NCI-H146 treated with DMSO at 0.1 percent for 48 hours (cell line): ENCODE results near the gene NLGN4Y.

Experiments used
- DNase-seq: peaks from one replicate; lab custom pipeline; 2025; ENCODE audit not compliant: unreplicated experiment; lab: John Stamatoyannopoulos, UW

The NLGN4Y gene

DNA sequence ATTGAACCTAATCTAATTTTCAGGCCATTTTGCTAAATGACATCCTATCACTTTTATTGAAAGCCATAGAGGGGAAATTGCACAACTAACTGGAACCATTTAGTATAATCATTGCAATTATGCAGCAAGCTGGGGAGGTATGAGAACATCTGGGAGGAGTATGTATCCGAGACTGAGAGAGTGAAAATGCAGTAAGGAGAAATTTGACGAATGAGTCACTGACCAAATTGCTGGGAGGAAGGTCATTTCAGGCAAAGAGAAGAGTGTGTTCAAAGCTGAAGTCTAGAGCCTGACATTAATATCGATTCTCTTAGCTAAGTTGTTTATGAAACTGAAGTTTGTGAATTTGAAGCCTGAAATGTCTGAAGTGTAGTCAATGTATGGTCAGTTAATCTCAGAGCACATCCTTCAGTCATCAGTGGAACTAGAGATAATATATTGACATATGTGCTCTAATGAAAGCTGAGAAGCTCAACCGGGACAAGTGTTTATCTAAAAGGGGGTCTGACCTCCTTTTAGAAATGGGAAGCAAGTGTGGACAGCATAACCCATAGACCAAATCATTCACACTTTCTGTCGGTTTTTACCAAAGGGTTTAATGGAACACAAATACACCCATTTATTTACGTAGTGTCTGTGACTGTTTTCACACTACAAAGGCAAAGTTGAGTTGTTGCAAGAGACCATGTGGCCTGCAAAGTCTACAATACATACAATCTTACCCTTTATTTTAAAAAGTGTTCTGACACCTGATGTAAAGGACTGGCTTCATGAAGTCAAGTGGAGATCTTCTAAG is 120.0 kb downstream of the NLGN4Y start:
- DNase-seq = no peak

DNA sequence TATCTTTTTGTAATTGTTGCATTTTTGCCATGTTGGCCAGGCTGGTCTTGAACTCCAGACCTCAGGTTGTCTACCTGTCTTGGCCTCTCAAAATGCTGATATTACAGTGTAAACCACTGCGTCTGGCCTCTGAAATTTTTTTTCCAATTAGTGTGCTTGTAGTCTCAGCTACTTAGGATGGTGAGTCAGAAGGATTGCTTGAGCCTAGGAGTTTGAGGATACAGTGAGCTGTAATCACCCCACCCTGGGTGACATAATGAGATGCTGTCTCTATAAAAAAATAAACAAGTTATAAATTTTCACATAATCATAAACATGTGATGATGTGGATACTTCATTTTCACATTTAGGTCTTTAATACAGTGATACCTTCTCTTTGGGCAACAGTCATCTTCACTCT is 154.9 kb downstream of the NLGN4Y start:
- no peak for DNase-seq

GRCh38 chrY:14694543-14694942 is 170.2 kb downstream of the NLGN4Y start:
- no peak for DNase-seq

- DNase-seq = no peak
Measured at GRCh38 chrY:14708158-14708557, 183.8 kb downstream of the NLGN4Y start.

DNA sequence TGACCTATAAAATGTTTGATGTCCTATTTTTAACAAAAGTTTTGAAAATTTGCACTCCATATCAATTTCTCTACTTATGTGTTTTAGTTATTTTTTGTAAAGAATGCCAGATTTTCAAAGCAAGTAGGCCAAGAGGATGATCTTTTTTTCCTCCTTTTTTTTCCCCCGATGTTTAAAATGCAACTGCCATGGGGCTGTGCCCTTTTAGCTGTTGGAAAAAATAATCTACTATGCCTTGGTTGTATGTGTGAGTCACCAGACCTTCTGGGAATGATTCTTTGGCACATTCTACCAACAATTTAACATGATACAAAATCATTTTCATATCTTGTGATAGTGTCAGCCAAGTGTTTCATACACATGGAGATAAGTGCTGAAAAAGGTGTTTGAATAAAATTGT is 217.3 kb downstream of the NLGN4Y start:
- DNase-seq = no peak

- DNase-seq = no peak
Measured at GRCh38 chrY:14748329-14748728, 224.0 kb downstream of the NLGN4Y start.

DNA sequence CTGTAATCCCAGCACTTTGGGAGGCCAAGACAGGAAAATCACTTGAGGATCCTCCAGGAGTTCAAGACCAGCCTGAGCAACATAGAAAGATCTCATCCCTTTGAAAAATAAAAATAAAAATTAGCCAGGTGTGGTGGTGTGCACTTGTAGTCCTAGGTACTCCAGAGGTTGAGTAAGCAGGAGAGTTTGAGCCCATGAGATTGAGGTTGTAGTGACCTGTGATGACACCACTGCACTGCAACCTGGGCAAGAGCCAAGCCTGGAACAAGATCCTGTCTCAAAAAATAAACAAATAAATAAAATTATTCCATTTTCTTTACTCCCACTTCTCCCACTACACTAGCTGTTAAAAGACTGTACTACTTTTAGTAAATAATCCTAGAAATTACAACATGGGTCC is 231.2 kb downstream of the NLGN4Y start:
- no peak for DNase-seq

- DNase-seq = no peak
Measured at GRCh38 chrY:14762903-14763302, 238.6 kb downstream of the NLGN4Y start.

GRCh38 chrY:14763600-14763999 is 239.3 kb downstream of the NLGN4Y start:
- DNase-seq = no peak

DNA sequence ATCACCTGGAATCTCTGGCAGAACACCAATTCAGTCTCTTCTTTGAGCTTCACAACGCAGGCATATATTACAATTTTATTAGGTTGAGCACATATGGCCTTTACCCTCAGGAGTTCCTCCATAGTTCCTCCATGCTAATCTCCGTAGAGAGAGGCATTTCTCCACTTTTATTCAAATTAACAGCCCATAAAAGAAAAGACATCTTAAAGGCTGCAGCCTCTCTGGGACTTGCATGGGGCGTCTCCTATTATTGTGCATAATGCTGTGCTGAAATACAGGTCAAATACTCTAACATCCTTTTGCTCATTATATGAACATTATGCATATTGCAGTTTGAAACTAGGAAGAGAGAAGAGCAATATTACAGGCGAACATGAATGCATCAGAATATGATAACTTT is 253.9 kb downstream of the NLGN4Y start:
- DNase-seq = no peak

GRCh38 chrY:14793104-14793503 is 268.8 kb downstream of the NLGN4Y start:
- DNase-seq = no peak

DNA sequence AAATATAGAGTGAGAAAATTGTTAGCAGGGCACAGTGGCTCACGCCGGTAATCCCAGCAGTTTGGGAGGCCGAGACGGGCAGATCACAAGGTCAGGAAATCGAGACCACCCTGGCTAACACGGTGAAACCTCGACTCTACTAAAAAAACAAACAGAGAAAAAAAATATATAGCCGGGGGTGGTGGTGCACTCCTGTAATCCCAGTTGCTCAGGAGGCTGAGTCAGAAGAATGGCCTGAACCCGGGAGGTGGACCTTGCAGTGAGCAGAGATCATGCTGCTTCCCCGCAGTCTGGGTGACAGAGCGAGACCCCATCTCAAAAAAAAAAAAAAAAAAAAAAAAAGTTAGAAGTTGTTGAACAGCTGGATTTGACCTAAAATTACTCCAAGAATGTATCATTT is 269.3 kb downstream of the NLGN4Y start:
- DNase-seq = no peak

DNA sequence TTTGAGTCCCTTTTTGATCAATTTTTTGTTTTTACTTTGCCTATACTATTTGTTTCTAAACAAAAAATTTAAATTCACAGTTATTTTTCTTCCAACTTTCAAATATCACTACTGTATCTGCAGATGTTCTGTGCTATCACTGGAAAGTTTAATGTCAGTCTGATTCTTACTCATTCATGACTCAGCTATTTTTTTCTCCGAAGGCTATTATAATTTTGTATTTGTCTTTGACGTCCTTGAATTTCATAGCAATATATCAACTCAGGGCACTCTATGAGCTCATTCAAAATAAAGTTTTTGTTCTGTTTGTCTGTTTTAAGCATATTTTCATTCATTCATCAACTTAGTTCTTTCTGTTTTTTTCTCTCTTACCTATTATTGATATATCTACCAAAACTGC is 273.7 kb downstream of the NLGN4Y start:
- no peak for DNase-seq

DNA sequence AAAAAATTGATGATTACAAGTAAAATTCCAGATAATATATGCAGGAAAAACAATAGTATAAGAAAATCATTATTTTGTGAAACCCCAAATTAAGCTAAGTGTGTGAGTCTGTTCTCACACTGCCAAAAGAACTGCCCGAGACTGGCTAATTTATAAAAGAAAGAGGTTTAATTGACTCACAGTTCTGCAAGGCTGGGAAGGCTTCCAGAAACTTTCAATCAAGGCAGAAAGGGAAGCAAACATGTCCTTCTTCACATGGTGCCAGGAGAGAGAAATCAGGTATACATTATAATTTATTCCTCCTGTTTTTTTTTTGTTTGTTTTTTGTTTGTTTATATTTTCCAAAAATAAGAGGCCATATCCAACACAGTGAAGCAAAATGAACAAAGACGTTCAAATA is 276.8 kb downstream of the NLGN4Y start:
- DNase-seq = no peak

GRCh38 chrY:14802125-14802524 is 277.8 kb downstream of the NLGN4Y start:
- no peak for DNase-seq

DNA sequence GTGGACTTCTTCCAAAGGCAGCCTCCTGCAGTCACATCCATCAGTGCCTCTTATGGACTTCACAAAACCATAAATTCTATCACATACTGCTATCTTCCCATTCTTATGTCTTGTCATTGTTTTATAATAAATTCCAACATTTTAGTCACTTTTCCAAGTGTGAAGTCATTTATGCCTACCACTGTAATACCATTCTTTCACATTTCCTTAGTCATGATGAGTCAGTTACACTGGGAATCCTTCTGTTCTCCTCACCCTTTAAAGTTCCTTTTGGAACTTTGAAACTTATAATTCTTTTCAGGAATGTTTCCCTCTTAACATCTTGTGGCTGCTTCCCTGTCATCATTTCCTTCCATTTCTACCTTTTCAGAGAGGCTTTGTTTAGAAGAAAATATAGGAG is 279.7 kb downstream of the NLGN4Y start:
- no peak for DNase-seq

DNA sequence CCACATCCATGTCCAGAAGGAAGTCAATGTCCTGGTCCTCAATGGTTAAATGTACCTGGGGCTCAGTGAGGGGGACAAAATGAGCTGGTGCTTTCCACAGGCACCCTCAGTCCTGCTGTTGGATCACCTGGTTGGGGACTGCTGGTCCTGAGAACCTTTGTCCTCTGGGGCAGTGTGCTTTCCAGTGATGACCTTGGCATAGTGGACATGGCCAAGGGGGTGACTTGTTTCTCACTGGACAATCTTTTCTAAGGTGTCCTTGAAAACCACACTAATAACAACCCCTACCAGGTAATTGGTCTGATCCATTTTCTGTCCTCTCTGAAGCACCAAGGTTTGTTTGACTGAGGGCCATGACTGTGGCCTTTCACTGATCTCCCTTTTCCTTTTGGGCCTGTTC is 294.1 kb downstream of the NLGN4Y start:
- DNase-seq = no peak

DNA sequence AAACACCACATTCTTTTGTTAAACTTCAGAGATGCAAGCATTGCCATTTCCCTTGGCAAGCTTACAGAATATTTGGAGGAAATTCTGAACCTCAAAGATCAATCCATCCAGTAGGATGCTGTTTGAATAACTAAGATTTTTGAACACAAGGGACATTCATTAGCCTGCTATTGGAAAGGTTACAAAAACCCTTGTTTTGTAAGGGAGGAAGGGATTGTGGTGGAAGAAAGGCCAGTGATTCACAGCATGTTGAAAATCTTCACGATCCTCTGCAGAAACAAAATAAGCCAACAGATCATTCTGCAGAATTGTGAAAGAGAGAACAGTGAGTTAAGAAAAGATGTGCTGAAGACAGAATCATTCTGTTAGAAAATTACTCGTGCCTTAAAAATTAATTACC is 297.9 kb downstream of the NLGN4Y start:
- no peak for DNase-seq

DNA sequence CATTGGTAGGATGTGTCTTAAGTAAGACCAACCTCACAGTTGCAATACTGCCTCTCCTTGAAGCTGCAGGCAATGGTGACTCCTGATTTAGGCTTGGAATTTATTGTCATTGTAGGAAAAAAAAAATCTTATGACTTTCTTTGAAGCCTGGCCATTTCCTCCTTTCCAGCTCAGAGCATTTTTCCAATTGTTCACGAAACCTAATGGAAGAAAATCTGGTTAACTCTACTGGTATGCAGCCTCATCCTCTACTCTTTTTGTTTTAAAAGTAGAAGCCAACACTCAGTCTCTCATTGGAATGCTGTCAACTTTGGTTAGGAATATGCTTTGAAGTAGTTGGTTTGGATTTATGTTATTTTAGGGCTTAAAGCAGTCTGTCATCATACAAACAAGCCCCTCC is 298.6 kb downstream of the NLGN4Y start:
- DNase-seq = no peak

DNA sequence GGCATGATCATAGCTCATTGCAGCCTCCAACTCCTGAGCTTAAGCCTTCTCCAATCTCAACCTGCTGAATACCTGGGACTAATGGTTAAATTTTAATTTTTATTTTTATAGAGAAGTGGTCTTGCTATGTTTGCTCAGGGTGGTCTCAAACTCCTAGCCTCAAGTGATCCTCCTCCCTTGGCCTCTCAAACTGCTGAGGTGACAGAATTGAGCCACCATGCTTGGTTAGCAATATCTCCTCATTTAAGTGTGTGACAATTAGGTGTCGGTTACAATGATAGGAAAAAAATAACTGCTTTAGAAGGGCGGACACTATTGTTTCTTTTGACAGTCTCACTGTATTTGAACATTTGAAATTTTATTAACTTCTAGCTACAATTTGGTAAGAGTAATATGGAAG is 300.3 kb downstream of the NLGN4Y start:
- DNase-seq = no peak

DNA sequence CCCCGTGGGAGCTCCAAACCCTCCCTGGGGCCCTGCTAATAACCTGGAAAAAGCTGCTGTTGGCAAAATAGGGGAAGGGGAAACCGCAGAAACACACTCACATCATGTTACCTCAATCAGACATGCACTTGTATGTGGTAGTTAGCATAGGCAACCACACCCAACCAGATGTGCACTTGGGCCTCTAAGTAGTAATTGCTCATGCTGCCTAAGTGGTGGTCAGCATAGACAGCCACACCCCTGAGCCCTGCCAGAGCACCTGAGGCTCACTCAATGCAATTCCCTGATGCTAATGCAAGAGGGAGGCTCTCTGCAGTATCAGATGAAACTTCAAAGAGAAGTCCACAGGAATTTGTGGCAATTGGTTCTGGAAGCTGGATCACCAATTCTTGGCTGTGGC is 301.4 kb downstream of the NLGN4Y start:
- no peak for DNase-seq

DNA sequence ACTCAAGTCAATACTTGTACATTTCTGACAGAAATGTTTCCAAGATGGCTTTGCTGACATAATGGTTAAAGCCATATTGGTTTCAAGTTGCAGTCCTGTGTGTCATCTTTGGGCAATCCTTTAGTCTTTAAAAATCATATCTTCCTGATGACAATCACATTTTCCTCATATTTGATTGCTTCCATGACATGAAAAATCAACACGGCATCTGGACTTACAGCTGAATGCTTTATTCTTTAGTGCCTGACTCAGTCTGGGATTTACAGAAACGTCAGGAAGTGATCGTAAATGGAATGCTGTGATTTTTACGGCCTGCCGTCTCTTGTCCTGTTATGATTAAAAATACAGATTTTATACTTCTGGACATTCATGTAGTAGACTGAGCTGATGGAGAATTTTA is 304.2 kb downstream of the NLGN4Y start:
- DNase-seq = no peak

DNA sequence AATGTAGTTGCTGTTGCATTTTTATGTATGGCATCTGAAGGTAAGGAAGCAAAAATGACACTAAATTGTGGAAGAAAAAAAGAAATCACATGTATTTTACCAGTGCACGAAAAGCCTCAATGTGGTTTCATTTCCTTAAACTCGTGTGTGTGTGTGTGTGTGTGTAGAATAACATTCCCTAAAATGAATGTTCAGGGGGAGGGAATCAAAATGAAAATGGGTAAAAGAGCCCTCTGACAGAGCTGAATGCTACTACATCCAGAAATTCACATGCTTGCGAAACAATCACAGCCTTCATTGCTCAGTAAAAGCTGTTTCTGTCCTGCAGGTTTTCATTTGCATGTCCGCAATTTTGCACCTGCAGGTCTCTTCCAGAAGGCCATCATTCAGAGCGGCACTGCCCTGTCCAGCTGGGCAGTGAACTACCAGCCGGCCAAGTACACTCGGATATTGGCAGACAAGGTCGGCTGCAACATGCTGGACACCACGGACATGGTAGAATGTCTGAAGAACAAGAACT is 305.1 kb downstream of the NLGN4Y start:
- DNase-seq = no peak
